ENCODE measurements around the gene MACROD2. TPM values are rescaled to one million over a fixed set of nuclear protein-coding genes. Genes with fewer than 3 reads are reported as not detected.

MACROD2 gene
- total and polyA plus RNA-seq, 2 donors (not counting 1 experiment from before 2014, with no cell fraction given), result 5.3 to 6.7 TPM

GRCh38 chr20:15422966-15423365 lies 1427.7 kb downstream of the MACROD2 start:
- no peaks in the 10 kb centered on the region for H3K4me1 ChIP-seq (ENCODE audit: control insufficient read depth in 2 of 2, insufficient read depth in 2 of 2, low read length in 2 of 2)
- CTCF ChIA-PET, result no interaction called here
- peaks cover 3% of the 10 kb centered on the region for H3K27me3 Mint-ChIP-seq

GRCh38 chr20:15439551-15439950 lies 1444.2 kb downstream of the MACROD2 start:
- TF ChIP-seq CTCF (IDR thresholded peaks at IDR 0.05), result no peak
- no peak for TF ChIP-seq EZH2 (IDR thresholded peaks at IDR 0.05; ENCODE audit: borderline replicate concordance, insufficient read depth, low read depth, low read length, poor library complexity, severe bottlenecking)
- Histone ChIP-seq H3K27me3 (replicated peaks in 1 of 4; ENCODE audit: control extremely low read depth in 1 of 4, control insufficient read depth in 3 of 4, insufficient read depth in 4 of 4, low read length in 3 of 4) (no peaks in the 10 kb centered on the region), H3K4me1 (ENCODE audit: control insufficient read depth in 2 of 2, insufficient read depth in 2 of 2, low read length in 2 of 2) (no peaks in the 10 kb centered on the region), H3K9ac (ENCODE audit: low read length) (no peak overlapping the region), H3K9me3 (ENCODE audit: control extremely low read depth in 1 of 3, control insufficient read depth in 2 of 3, insufficient read depth in 1 of 3, low read length in 2 of 3) (no peaks in the 10 kb centered on the region), H3K4me2 (replicated peaks; ENCODE audit: low read depth, low read length, poor library complexity, severe bottlenecking) (no peak overlapping the region), H4K20me1 (ENCODE audit: control insufficient read depth, insufficient read depth, low read length, poor library complexity, severe bottlenecking) (no peaks in the 10 kb centered on the region), H3K79me2 (ENCODE audit: control insufficient read depth, insufficient read depth, low read length) (no peaks in the 10 kb centered on the region), H3K36me3 (replicated peaks in 1 of 2; ENCODE audit: control extremely low read depth in 1 of 2, control insufficient read depth in 1 of 2, extremely low read depth in 1 of 2, insufficient read depth in 2 of 2, low read length in 1 of 2) (no peaks in the 10 kb centered on the region), H2AFZ (ENCODE audit: insufficient read depth, low read depth, low read length, poor library complexity, severe bottlenecking) (no peak overlapping the region), H3K27ac (ENCODE audit: low read length in 2 of 2) (no peak overlapping the region), H3K4me3 (ENCODE audit: control extremely low read depth in 1 of 5, extremely low read depth in 1 of 5, insufficient read depth in 1 of 5, low read depth in 2 of 5, low read length in 4 of 5) (no peak overlapping the region)
- CTCF ChIA-PET, result no interaction called here
- no peak for DNase-seq
- Mint-ChIP-seq H3K9me3 (ENCODE audit: insufficient read depth) (peaks cover 2% of the 10 kb centered on the region), H3K27ac (no peak overlapping the region), H3K4me3 (no peak overlapping the region), H3K4me1 (peaks cover 6% of the 10 kb centered on the region), H3K27me3 (no peaks in the 10 kb centered on the region)
- intact Hi-C loops (cut with micrococcal nuclease), result no loop called here
- POLR2A ChIA-PET, result no interaction called here
- WGBS (ENCODE audit: insufficient coverage), result 56% methylated on average over 3 of the region's 3 CpGs
- no peak for ATAC-seq (ENCODE audit: low read depth)

More at GRCh38 chr20:15422966-15423365, 1427.7 kb downstream of the MACROD2 start:
- Mint-ChIP-seq H3K9me3 (ENCODE audit: insufficient read depth) (peaks cover 3% of the 10 kb centered on the region), H3K27ac (no peak overlapping the region), H3K4me3 (no peak overlapping the region), H3K4me1 (no peaks in the 10 kb centered on the region)
- TF ChIP-seq EZH2 (IDR thresholded peaks at IDR 0.05; ENCODE audit: borderline replicate concordance, insufficient read depth, low read depth, low read length, poor library complexity, severe bottlenecking), result no peak
- no peak for TF ChIP-seq CTCF (IDR thresholded peaks at IDR 0.05)
- Histone ChIP-seq H3K4me3 (ENCODE audit: control extremely low read depth in 1 of 5, extremely low read depth in 1 of 5, insufficient read depth in 1 of 5, low read depth in 2 of 5, low read length in 4 of 5) (no peak overlapping the region), H4K20me1 (ENCODE audit: control insufficient read depth, insufficient read depth, low read length, poor library complexity, severe bottlenecking) (no peaks in the 10 kb centered on the region), H3K27ac (ENCODE audit: low read length in 2 of 2) (no peak overlapping the region), H3K36me3 (replicated peaks in 1 of 2; ENCODE audit: control extremely low read depth in 1 of 2, control insufficient read depth in 1 of 2, extremely low read depth in 1 of 2, insufficient read depth in 2 of 2, low read length in 1 of 2) (no peaks in the 10 kb centered on the region), H3K27me3 (replicated peaks in 1 of 4; ENCODE audit: control extremely low read depth in 1 of 4, control insufficient read depth in 3 of 4, insufficient read depth in 4 of 4, low read length in 3 of 4) (peaks cover 0 to 3% (median 0%) of the 10 kb centered on the region in 4 experiments), H3K9ac (ENCODE audit: low read length) (no peak overlapping the region), H2AFZ (ENCODE audit: insufficient read depth, low read depth, low read length, poor library complexity, severe bottlenecking) (no peak overlapping the region), H3K4me2 (replicated peaks; ENCODE audit: low read depth, low read length, poor library complexity, severe bottlenecking) (no peak overlapping the region), H3K9me3 (ENCODE audit: control extremely low read depth in 1 of 3, control insufficient read depth in 2 of 3, insufficient read depth in 1 of 3, low read length in 2 of 3) (peaks cover 0 to 3% (median 0%) of the 10 kb centered on the region in 3 donors), H3K79me2 (ENCODE audit: control insufficient read depth, insufficient read depth, low read length) (no peaks in the 10 kb centered on the region)
- intact Hi-C loops (cut with micrococcal nuclease), result no loop called here
- no peak for ATAC-seq (ENCODE audit: low read depth)
- no peak for DNase-seq
- POLR2A ChIA-PET, result no interaction called here
- 80% methylated on average over 1 of the region's 2 CpGs for WGBS (ENCODE audit: insufficient coverage)
